PC-3 (cell line): ENCODE results near the gene CHST3.

Experiments used
- EZH2 ChIP-seq: fragments of 300-600 bp; sonication (generic); IDR thresholded peaks from one replicate; pipeline ENCODE4 v1.6.1; 2017; ENCODE audit warnings: antibody characterized with exemption, mild to moderate bottlenecking, low read length; ENCODE audit not compliant: unreplicated experiment
- EZH2phosphoT487 ChIP-seq: fragments of 300-600 bp; sonication (generic); IDR thresholded peaks from 2 replicates; pipeline ENCODE4 v1.6.1; 2018; ENCODE audit warnings: mild to moderate bottlenecking, antibody characterized with exemption, low read length, borderline replicate concordance
- TF ChIP-seq, protein P1 (sequence below): fragments of 300-600 bp; sonication (generic); conservative IDR thresholded peaks from 2 replicates; pipeline ENCODE4 v1.5.1; 2017; ENCODE audit warnings: antibody characterized with exemption, low read depth, mild to moderate bottlenecking, low read length

DNA sequence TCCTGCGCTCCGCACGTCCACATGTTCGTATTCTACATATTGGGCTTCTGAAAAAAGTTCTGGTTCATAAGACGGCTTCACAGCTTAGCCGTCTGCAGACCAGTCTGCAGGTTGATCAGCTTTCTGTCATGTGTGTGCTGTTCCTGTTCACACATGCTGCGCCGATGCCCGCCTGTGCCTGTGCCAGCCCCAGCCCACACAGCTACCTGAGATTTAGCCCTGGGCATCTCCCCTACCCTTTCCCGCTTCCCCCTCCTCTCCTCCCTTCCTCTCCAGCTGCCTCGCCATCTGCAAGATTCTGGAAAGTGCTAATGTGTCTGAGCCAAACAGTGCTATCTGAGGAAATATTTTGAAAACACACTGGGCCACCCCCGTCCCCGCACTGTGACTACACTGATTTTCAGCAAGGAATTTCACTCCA, 7.1 kb downstream of the CHST3 start:
- TF ChIP-seq, protein P1, sequence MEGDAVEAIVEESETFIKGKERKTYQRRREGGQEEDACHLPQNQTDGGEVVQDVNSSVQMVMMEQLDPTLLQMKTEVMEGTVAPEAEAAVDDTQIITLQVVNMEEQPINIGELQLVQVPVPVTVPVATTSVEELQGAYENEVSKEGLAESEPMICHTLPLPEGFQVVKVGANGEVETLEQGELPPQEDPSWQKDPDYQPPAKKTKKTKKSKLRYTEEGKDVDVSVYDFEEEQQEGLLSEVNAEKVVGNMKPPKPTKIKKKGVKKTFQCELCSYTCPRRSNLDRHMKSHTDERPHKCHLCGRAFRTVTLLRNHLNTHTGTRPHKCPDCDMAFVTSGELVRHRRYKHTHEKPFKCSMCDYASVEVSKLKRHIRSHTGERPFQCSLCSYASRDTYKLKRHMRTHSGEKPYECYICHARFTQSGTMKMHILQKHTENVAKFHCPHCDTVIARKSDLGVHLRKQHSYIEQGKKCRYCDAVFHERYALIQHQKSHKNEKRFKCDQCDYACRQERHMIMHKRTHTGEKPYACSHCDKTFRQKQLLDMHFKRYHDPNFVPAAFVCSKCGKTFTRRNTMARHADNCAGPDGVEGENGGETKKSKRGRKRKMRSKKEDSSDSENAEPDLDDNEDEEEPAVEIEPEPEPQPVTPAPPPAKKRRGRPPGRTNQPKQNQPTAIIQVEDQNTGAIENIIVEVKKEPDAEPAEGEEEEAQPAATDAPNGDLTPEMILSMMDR = no peak
- TF ChIP-seq EZH2phosphoT487 (no peak), EZH2 (no peak)
